Measurements from ENCODE around the gene TCERG1L. TPM values are rescaled to one million over a fixed set of nuclear protein-coding genes. Genes with fewer than 3 reads are reported as not detected.

TCERG1L gene
- total RNA-seq, 4 donors from 2014 or later = 0.42 to 1.3 TPM; not detected in 2

GRCh38 chr10:131168238-131168875, 143.2 kb downstream of the TCERG1L start:
- TF ChIP-seq EP300 (IDR thresholded peaks at IDR 0.05) (no peak), POLR2A (IDR thresholded peaks at IDR 0.05) (no peak), CTCF (IDR thresholded peaks at IDR 0.05) (no peak)
- no peak overlapping the region for H3K27ac ChIP-seq
- no peak overlapping the region for H3K4me3 ChIP-seq
- H3K36me3 ChIP-seq = no peaks in the 10 kb centered on the region
- no peaks in the 10 kb centered on the region for H3K4me1 ChIP-seq
- no peak for DNase-seq (ENCODE audit: low spot score in 2 of 2)
- 87 to 90% methylated on average over 11 to 16 of the region's 17 CpGs for WGBS, 2 donors
- no peaks in the 10 kb centered on the region for H3K27me3 ChIP-seq
- no peaks in the 10 kb centered on the region for H3K9me3 ChIP-seq

GRCh38 chr10:131167036-131167860, 144.3 kb downstream of the TCERG1L start:
- H3K27me3 ChIP-seq = no peaks in the 10 kb centered on the region
- no peak for TF ChIP-seq POLR2A (IDR thresholded peaks at IDR 0.05)
- TF ChIP-seq EP300 (IDR thresholded peaks at IDR 0.05) = no peak
- TF ChIP-seq CTCF (IDR thresholded peaks at IDR 0.05) = no peak
- 83% methylated on average over 11 to 12 of the region's 13 CpGs for WGBS, 2 donors
- no peak overlapping the region for H3K27ac ChIP-seq
- no peaks in the 10 kb centered on the region for H3K9me3 ChIP-seq
- H3K36me3 ChIP-seq = no peaks in the 10 kb centered on the region
- no peak overlapping the region for H3K4me3 ChIP-seq
- H3K4me1 ChIP-seq = no peaks in the 10 kb centered on the region
- DNase-seq (ENCODE audit: low spot score in 2 of 2) = no peak

- no peak for DNase-seq (ENCODE audit: low spot score in 2 of 2)
- no peak overlapping the region for H3K27ac ChIP-seq
- no peaks in the 10 kb centered on the region for H3K9me3 ChIP-seq
- H3K27me3 ChIP-seq = no peaks in the 10 kb centered on the region
- TF ChIP-seq EP300 (IDR thresholded peaks at IDR 0.05) (no peak), POLR2A (IDR thresholded peaks at IDR 0.05) (no peak), CTCF (IDR thresholded peaks at IDR 0.05) (no peak)
- no peaks in the 10 kb centered on the region for H3K4me1 ChIP-seq
- no peak overlapping the region for H3K4me3 ChIP-seq
- H3K36me3 ChIP-seq = no peaks in the 10 kb centered on the region
- 87 to 91% methylated on average over 8 to 9 of the region's 9 CpGs for WGBS, 2 donors
Measured at GRCh38 chr10:131166486-131166885, 145.0 kb downstream of the TCERG1L start.

GRCh38 chr10:131165092-131165491, 146.4 kb downstream of the TCERG1L start:
- Histone ChIP-seq H3K36me3 (no peaks in the 10 kb centered on the region), H3K4me3 (no peak overlapping the region), H3K27ac (no peak overlapping the region), H3K4me1 (no peaks in the 10 kb centered on the region), H3K27me3 (no peaks in the 10 kb centered on the region), H3K9me3 (no peaks in the 10 kb centered on the region)
- TF ChIP-seq POLR2A (IDR thresholded peaks at IDR 0.05) = no peak
- TF ChIP-seq EP300 (IDR thresholded peaks at IDR 0.05) = no peak
- no peak for TF ChIP-seq CTCF (IDR thresholded peaks at IDR 0.05)
- no peak for DNase-seq (ENCODE audit: low spot score in 2 of 2)
- WGBS, 2 donors = 92 to 94% methylated on average over 7 of the region's 7 CpGs

All from tibial nerve (tissue), 4 donors.